Esophagus squamous epithelium (tissue), 4 donors: ENCODE measurements around the gene CNNM4.

Experiments used
- CTCF ChIP-seq, 6 experiments: fragments of 450-650 bp in 4 of 6; fragments of 200-600 bp in 2 of 6; sonication (generic) in 2 of 6; IDR thresholded peaks; one replicate each; pipeline ENCODE4 v1.5.1; 2016 to 2019; ENCODE audit warnings: antibody characterized with exemption in 6 of 6, mild to moderate bottlenecking in 4 of 6, moderate library complexity in 4 of 6
- POLR2A ChIP-seq, 4 donors: fragments of 450-650 bp; IDR thresholded peaks; one replicate each; pipeline ENCODE4 v1.6.1; 2017; ENCODE audit warnings: antibody characterized with exemption in 4 of 4, mild to moderate bottlenecking in 4 of 4, moderate library complexity in 3 of 4

GRCh38 chr2:96727431-96727830, 33.3 kb upstream of the CNNM4 start:
- no peak for TF ChIP-seq CTCF (IDR thresholded peaks at IDR 0.05)
- no peak for TF ChIP-seq POLR2A (IDR thresholded peaks at IDR 0.05)
